ENCODE results near the gene FAT2.
"Not testable (repeated sequence)": the region's sequence is repeated elsewhere in the genome, so short reads cannot be mapped to it uniquely, and the experiment has no call there.

Gene FAT2

GRCh38 chr5:151580858-151581257, 10.3 kb downstream of the FAT2 start:
- DNase-seq (ENCODE audit: low read depth): no peak

GRCh38 chr5:151580239-151580638, 10.9 kb downstream of the FAT2 start:
- DNase-seq (ENCODE audit: low read depth): no peak

GRCh38 chr5:151579146-151579545, 12.0 kb downstream of the FAT2 start:
- not testable (repeated sequence) for DNase-seq (ENCODE audit: low read depth)

GRCh38 chr5:151578326-151579025, 12.7 kb downstream of the FAT2 start:
- DNase-seq (ENCODE audit: low read depth): no peak

GRCh38 chr5:151577566-151577965, 13.6 kb downstream of the FAT2 start:
- DNase-seq (ENCODE audit: low read depth): no peak

- no peak for DNase-seq (ENCODE audit: low read depth)
Observed at GRCh38 chr5:151574444-151574996, 16.6 kb downstream of the FAT2 start.

- DNase-seq (ENCODE audit: low read depth): no peak
Observed at GRCh38 chr5:151572657-151573368, 18.3 kb downstream of the FAT2 start.

GRCh38 chr5:151571270-151572173, 19.6 kb downstream of the FAT2 start:
- DNase-seq (ENCODE audit: low read depth): no peak

- no peak for DNase-seq (ENCODE audit: low read depth)
Observed at GRCh38 chr5:151570512-151571269, 20.4 kb downstream of the FAT2 start.

- DNase-seq (ENCODE audit: low read depth): no peak
Observed at GRCh38 chr5:151570058-151570457, 21.1 kb downstream of the FAT2 start.

GRCh38 chr5:151569132-151570046, 21.7 kb downstream of the FAT2 start:
- no peak for DNase-seq (ENCODE audit: low read depth)

- DNase-seq (ENCODE audit: low read depth): no peak
Observed at GRCh38 chr5:151568036-151568435, 23.1 kb downstream of the FAT2 start.

- DNase-seq (ENCODE audit: low read depth): no peak
Observed at GRCh38 chr5:151565971-151566370, 25.2 kb downstream of the FAT2 start.

GRCh38 chr5:151562019-151562707, 29.0 kb downstream of the FAT2 start:
- DNase-seq (ENCODE audit: low read depth): no peak

GRCh38 chr5:151557951-151558350, 33.2 kb downstream of the FAT2 start:
- no peak for DNase-seq (ENCODE audit: low read depth)

- DNase-seq (ENCODE audit: low read depth): no peak
Observed at GRCh38 chr5:151557466-151557865, 33.7 kb downstream of the FAT2 start.

- no peak for DNase-seq (ENCODE audit: low read depth)
Observed at GRCh38 chr5:151556806-151557205, 34.3 kb downstream of the FAT2 start.

GRCh38 chr5:151555760-151556576, 35.2 kb downstream of the FAT2 start:
- DNase-seq (ENCODE audit: low read depth): no peak

- DNase-seq (ENCODE audit: low read depth): no peak
Observed at GRCh38 chr5:151553695-151554094, 37.4 kb downstream of the FAT2 start.
